Measurements from ENCODE around the gene GPC6. TPM values are rescaled to one million over a fixed set of nuclear protein-coding genes. Genes with fewer than 3 reads are reported as not detected.

GPC6 gene
- total RNA-seq, 1 donor from 2014 or later: 63.0 TPM

DNA sequence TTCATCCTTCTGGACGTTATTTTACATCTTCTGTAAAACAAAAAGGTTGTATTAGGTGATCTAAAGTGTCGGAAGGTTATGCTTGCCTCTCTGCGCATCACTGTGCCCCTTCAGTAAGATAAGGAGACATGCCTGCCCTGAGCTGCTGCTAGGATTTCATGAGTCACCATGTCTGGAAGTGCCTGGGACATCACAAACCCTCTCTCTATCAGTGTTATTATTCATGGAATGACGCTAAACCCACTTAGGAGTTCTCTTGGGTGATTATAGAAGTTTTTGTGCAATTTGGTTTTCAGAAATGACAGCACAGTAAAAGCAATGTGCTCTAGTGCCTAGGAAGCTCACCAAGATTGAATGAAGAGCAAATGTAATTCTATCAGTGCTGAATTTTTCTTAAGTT, 635.2 kb downstream of the GPC6 start:
- H3K27me3 ChIP-seq (ENCODE audit: insufficient read depth, low read length): no peaks in the 10 kb centered on the region
- peak overlapping the region; percentile 47 for H3K9ac ChIP-seq (ENCODE audit: low read length)
- H3K9me3 ChIP-seq (ENCODE audit: insufficient read depth, low read depth, low read length): no peaks in the 10 kb centered on the region
- H2AFZ ChIP-seq (ENCODE audit: low read depth, low read length): no peak overlapping the region
- peak overlapping the region; percentile 75 for H3K27ac Mint-ChIP-seq (ENCODE audit: unreplicated experiment)
- peaks cover 16% of the 10 kb centered on the region for H3K4me1 ChIP-seq (ENCODE audit: insufficient read depth, low read length)
- DNase-seq (ENCODE audit: low read depth) (peak; percentile 93), FAIRE-seq (peak; percentile 93)
- no peak for TF ChIP-seq EZH2 (IDR thresholded peaks at IDR 0.05; ENCODE audit: insufficient read depth, low read length)
- TF ChIP-seq, protein P1, sequence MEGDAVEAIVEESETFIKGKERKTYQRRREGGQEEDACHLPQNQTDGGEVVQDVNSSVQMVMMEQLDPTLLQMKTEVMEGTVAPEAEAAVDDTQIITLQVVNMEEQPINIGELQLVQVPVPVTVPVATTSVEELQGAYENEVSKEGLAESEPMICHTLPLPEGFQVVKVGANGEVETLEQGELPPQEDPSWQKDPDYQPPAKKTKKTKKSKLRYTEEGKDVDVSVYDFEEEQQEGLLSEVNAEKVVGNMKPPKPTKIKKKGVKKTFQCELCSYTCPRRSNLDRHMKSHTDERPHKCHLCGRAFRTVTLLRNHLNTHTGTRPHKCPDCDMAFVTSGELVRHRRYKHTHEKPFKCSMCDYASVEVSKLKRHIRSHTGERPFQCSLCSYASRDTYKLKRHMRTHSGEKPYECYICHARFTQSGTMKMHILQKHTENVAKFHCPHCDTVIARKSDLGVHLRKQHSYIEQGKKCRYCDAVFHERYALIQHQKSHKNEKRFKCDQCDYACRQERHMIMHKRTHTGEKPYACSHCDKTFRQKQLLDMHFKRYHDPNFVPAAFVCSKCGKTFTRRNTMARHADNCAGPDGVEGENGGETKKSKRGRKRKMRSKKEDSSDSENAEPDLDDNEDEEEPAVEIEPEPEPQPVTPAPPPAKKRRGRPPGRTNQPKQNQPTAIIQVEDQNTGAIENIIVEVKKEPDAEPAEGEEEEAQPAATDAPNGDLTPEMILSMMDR (IDR thresholded peaks at IDR 0.05; ENCODE audit: insufficient read depth, low read depth, low read length): no peak
- H4K20me1 ChIP-seq (ENCODE audit: insufficient read depth, low read length): no peaks in the 10 kb centered on the region
- peaks cover 43% of the 10 kb centered on the region for H3K4me1 Mint-ChIP-seq (ENCODE audit: low read depth, unreplicated experiment)
- no peaks in the 10 kb centered on the region for H3K36me3 Mint-ChIP-seq (ENCODE audit: low read depth, unreplicated experiment)
- peak overlapping the region; percentile 74 for H3K4me2 ChIP-seq (ENCODE audit: low read length)
- H3K4me3 ChIP-seq (ENCODE audit: insufficient read depth, low read depth, low read length): no peak overlapping the region
- H3K9me3 Mint-ChIP-seq (ENCODE audit: unreplicated experiment): no peaks in the 10 kb centered on the region
- H3K79me2 ChIP-seq (ENCODE audit: insufficient read depth, low read length): no peaks in the 10 kb centered on the region
- peak overlapping the region; percentile 65 for H3K27ac ChIP-seq (ENCODE audit: low read depth, low read length)
- no peaks in the 10 kb centered on the region for H3K36me3 ChIP-seq (ENCODE audit: insufficient read depth, low read length)
- no peaks in the 10 kb centered on the region for H3K27me3 Mint-ChIP-seq (ENCODE audit: low read depth, unreplicated experiment)
- H3K4me3 Mint-ChIP-seq (ENCODE audit: unreplicated experiment): no peak overlapping the region

DNA sequence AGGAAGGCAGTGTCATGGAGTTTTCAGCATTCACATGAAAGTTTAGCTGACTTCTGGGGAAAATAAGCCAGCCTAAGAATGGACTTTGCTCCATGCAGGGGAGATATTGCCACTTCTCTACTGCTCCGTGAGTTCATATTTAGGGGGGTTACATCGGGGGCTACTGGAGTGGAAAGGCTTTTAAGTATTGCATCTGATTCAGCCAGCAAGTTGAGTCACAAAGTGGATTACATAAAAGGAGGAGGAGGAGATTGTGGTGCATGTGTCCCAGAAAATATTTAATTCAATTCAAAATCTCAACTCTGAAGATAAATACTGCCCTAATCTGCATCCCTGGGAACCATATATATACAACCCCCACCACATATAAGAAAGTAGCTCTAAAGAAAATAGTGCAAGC, 635.7 kb downstream of the GPC6 start:
- H3K4me2 ChIP-seq (ENCODE audit: low read length): peak overlapping the region; percentile 74
- no peak for FAIRE-seq
- H3K4me3 ChIP-seq (ENCODE audit: insufficient read depth, low read depth, low read length): no peak overlapping the region
- Mint-ChIP-seq H3K4me1 (ENCODE audit: low read depth, unreplicated experiment) (peaks cover 41% of the 10 kb centered on the region), H3K9me3 (ENCODE audit: unreplicated experiment) (no peaks in the 10 kb centered on the region), H3K27me3 (ENCODE audit: low read depth, unreplicated experiment) (no peaks in the 10 kb centered on the region), H3K27ac (ENCODE audit: unreplicated experiment) (peak overlapping the region; percentile 95), H3K4me3 (ENCODE audit: unreplicated experiment) (no peak overlapping the region), H3K36me3 (ENCODE audit: low read depth, unreplicated experiment) (no peaks in the 10 kb centered on the region)
- no peak overlapping the region for H2AFZ ChIP-seq (ENCODE audit: low read depth, low read length)
- TF ChIP-seq, protein P1 (IDR thresholded peaks at IDR 0.05; ENCODE audit: insufficient read depth, low read depth, low read length): no peak
- TF ChIP-seq EZH2 (IDR thresholded peaks at IDR 0.05; ENCODE audit: insufficient read depth, low read length): no peak
- peak overlapping the region; percentile 65 for H3K27ac ChIP-seq (ENCODE audit: low read depth, low read length)
- no peaks in the 10 kb centered on the region for H4K20me1 ChIP-seq (ENCODE audit: insufficient read depth, low read length)
- H3K36me3 ChIP-seq (ENCODE audit: insufficient read depth, low read length): no peaks in the 10 kb centered on the region
- peak; percentile 63 for DNase-seq (ENCODE audit: low read depth)
- no peaks in the 10 kb centered on the region for H3K9me3 ChIP-seq (ENCODE audit: insufficient read depth, low read depth, low read length)
- H3K27me3 ChIP-seq (ENCODE audit: insufficient read depth, low read length): no peaks in the 10 kb centered on the region
- no peaks in the 10 kb centered on the region for H3K79me2 ChIP-seq (ENCODE audit: insufficient read depth, low read length)
- peaks cover 16% of the 10 kb centered on the region for H3K4me1 ChIP-seq (ENCODE audit: insufficient read depth, low read length)
- peak overlapping the region; percentile 47 for H3K9ac ChIP-seq (ENCODE audit: low read length)

DNA sequence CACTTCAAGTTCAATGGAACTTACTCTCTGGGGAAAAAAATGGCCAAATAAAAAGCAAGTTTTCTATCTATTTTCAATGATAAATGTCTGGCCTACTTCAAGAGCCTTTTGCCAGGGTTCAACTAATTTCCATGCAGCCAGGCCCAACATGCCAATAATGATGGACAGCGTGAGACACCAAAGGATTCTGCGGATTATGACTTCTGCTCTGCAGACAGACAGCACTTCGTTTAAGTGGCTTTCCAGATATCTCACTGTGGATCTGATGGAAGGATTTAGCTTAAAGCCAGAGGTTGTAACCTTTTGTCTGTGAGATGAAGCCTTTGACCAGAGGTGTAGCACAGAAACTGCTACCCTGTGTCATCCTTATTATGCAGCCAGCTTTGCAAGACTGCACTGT, 638.6 kb downstream of the GPC6 start:
- Mint-ChIP-seq H3K9me3 (ENCODE audit: unreplicated experiment) (no peaks in the 10 kb centered on the region), H3K4me3 (ENCODE audit: unreplicated experiment) (no peak overlapping the region), H3K4me1 (ENCODE audit: low read depth, unreplicated experiment) (peaks cover 34% of the 10 kb centered on the region), H3K36me3 (ENCODE audit: low read depth, unreplicated experiment) (no peaks in the 10 kb centered on the region), H3K27ac (ENCODE audit: unreplicated experiment) (no peak overlapping the region), H3K27me3 (ENCODE audit: low read depth, unreplicated experiment) (no peaks in the 10 kb centered on the region)
- Histone ChIP-seq H3K79me2 (ENCODE audit: insufficient read depth, low read length) (no peaks in the 10 kb centered on the region), H3K27ac (ENCODE audit: low read depth, low read length) (no peak overlapping the region), H3K9me3 (ENCODE audit: insufficient read depth, low read depth, low read length) (no peaks in the 10 kb centered on the region), H3K4me3 (ENCODE audit: insufficient read depth, low read depth, low read length) (no peak overlapping the region), H3K27me3 (ENCODE audit: insufficient read depth, low read length) (no peaks in the 10 kb centered on the region), H3K4me1 (ENCODE audit: insufficient read depth, low read length) (peaks cover 16% of the 10 kb centered on the region), H3K4me2 (ENCODE audit: low read length) (no peak overlapping the region), H4K20me1 (ENCODE audit: insufficient read depth, low read length) (no peaks in the 10 kb centered on the region), H3K9ac (ENCODE audit: low read length) (no peak overlapping the region), H2AFZ (ENCODE audit: low read depth, low read length) (no peak overlapping the region), H3K36me3 (ENCODE audit: insufficient read depth, low read length) (no peaks in the 10 kb centered on the region)
- DNase-seq (ENCODE audit: low read depth) (no peak), FAIRE-seq (no peak)
- TF ChIP-seq, protein P1 (IDR thresholded peaks at IDR 0.05; ENCODE audit: insufficient read depth, low read depth, low read length): no peak
- no peak for TF ChIP-seq EZH2 (IDR thresholded peaks at IDR 0.05; ENCODE audit: insufficient read depth, low read length)

Data from astrocyte (in vitro differentiated cells and primary cell).